Suprapubic skin (tissue), 4 donors: ENCODE results near the gene MTMR2. TPM values are rescaled to one million over a fixed set of nuclear protein-coding genes. Genes with fewer than 3 reads are reported as not detected.

Experiments used
- DNase-seq, 2 donors: peaks; one replicate each; pipeline ENCODE4 v3.0.0-alpha.2; 2019; ENCODE audit warnings: low spot score in 2 of 2
- H3K27ac ChIP-seq: fragments of 200-600 bp; sonication (generic); one replicate; pipeline ENCODE4 v1.5.1; 2019
- H3K27me3 ChIP-seq: fragments of 200-600 bp; sonication (generic); one replicate; pipeline ENCODE4 v1.5.1; 2019
- H3K36me3 ChIP-seq: fragments of 200-600 bp; sonication (generic); one replicate; pipeline ENCODE4 v1.5.1; 2019
- H3K4me1 ChIP-seq: fragments of 200-600 bp; sonication (generic); one replicate; pipeline ENCODE4 v1.5.1; 2019
- H3K4me3 ChIP-seq: fragments of 200-600 bp; sonication (generic); one replicate; pipeline ENCODE4 v1.5.1; 2019; ENCODE audit warnings: mild to moderate bottlenecking
- H3K9me3 ChIP-seq: fragments of 200-600 bp; sonication (generic); one replicate; pipeline ENCODE4 v1.5.1; 2019
- EP300 ChIP-seq: sonication (generic); formaldehyde crosslinking; IDR thresholded peaks from one replicate; pipeline ENCODE4 v1.6.1; 2017; ENCODE audit warnings: antibody characterized with exemption
- POLR2A ChIP-seq, 2 donors: fragments of 450-650 bp; IDR thresholded peaks; one replicate each; pipeline ENCODE4 v1.6.1; 2017; ENCODE audit warnings: antibody characterized with exemption in 2 of 2, mild to moderate bottlenecking in 2 of 2, moderate library complexity in 2 of 2
- POLR2AphosphoS5 ChIP-seq, 3 donors: sonication (generic); formaldehyde crosslinking; IDR thresholded peaks; one replicate each; pipeline ENCODE4 v1.6.1; 2017; ENCODE audit warnings: antibody characterized with exemption in 3 of 3
- WGBS: methylation state at CpG from one replicate; pipeline ENCODE4 v1.1.5; 2018; 5-methylcytosine and 5-hydroxymethylcytosine counted together
- total RNA-seq, 4 donors: library from RNA; depleted of rRNA; stranded (reverse); fragments of >200 nt; gene quantifications; one replicate each; pipeline ENCODE4 v1.1.0, GENCODE V29; 2016
- TF ChIP-seq, protein P1 (sequence below), 2 donors: fragments of 200-600 bp in 1 of 2; fragments of 450-650 bp in 1 of 2; sonication (generic) in 1 of 2; IDR thresholded peaks; one replicate each; pipeline ENCODE4 v1.5.1; 2016 to 2019; ENCODE audit warnings: antibody characterized with exemption in 2 of 2, mild to moderate bottlenecking in 1 of 2, moderate library complexity in 1 of 2

MTMR2 gene
- total RNA-seq, 4 donors from 2014 or later, result 13.4 to 16.4 (median 15.0) TPM

DNA sequence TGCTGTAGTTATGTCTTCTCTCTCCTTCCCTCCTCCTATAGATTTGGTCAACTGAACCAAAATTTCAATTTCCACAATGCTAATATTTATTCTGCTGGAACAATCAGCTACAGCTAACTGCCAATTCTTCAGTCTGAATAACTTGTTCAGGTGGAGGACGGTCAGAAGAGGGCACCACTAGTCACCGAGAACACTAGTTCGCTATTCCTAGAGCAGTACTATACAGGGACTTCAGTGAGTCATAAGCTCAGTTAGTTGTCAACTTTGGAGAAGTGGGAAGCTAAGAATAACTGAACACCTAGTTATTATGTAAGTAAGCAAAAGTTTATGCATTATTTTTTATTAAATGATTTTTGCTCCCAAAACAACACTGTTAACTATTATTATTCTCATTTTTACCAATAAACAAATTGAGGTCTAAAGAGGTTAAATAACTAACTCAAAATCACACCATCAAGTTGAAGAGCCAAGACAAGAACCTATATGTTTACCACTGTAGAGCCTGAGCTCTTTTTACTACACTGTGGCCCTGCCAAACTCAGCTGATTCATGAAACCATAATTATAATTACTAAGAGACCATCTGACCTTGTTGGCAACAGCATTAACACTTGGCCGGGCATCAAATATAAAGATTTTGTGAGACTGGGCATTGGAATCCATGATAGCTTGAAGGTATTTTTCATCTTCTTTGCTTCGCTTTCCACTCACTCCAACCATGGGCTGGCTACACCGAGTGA lies 74.7 kb downstream of the MTMR2 start:
- Histone ChIP-seq H3K27ac (no peak overlapping the region), H3K4me3 (no peak overlapping the region), H3K9me3 (no peaks in the 10 kb centered on the region), H3K36me3 (peaks cover 32% of the 10 kb centered on the region), H3K4me1 (peaks cover 5% of the 10 kb centered on the region), H3K27me3 (no peaks in the 10 kb centered on the region)
- WGBS, result 50% methylated on average over 6 of the region's 6 CpGs
- no peak for DNase-seq
- no peak for TF ChIP-seq EP300
- TF ChIP-seq, protein P1, sequence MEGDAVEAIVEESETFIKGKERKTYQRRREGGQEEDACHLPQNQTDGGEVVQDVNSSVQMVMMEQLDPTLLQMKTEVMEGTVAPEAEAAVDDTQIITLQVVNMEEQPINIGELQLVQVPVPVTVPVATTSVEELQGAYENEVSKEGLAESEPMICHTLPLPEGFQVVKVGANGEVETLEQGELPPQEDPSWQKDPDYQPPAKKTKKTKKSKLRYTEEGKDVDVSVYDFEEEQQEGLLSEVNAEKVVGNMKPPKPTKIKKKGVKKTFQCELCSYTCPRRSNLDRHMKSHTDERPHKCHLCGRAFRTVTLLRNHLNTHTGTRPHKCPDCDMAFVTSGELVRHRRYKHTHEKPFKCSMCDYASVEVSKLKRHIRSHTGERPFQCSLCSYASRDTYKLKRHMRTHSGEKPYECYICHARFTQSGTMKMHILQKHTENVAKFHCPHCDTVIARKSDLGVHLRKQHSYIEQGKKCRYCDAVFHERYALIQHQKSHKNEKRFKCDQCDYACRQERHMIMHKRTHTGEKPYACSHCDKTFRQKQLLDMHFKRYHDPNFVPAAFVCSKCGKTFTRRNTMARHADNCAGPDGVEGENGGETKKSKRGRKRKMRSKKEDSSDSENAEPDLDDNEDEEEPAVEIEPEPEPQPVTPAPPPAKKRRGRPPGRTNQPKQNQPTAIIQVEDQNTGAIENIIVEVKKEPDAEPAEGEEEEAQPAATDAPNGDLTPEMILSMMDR (IDR thresholded peaks at IDR 0.05), result peak in 1 of 2 donors; percentile 26
- no peak for TF ChIP-seq POLR2A (IDR thresholded peaks at IDR 0.05)

DNA sequence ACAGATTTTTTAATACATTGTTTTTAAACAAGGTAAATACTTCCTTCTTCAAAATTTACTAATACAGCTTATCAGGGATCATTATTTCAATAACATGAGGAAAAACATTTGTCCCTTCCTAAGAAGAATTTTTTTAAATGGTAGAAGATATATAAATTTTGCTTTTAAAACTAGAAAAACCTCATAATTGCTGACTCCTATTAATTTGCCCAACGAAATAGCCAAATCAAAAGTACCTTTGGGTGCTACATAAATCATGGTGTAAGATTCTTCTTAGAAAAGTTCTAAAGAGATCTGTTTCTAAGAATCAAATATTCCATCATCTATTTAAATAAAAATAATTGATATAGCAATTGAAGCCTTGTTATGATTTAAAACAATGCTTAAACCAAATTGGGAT lies 78.7 kb downstream of the MTMR2 start:
- no peak overlapping the region for H3K4me3 ChIP-seq
- H3K9me3 ChIP-seq, result no peaks in the 10 kb centered on the region
- no peak overlapping the region for H3K27ac ChIP-seq
- no peaks in the 10 kb centered on the region for H3K27me3 ChIP-seq
- peaks cover 5% of the 10 kb centered on the region for H3K4me1 ChIP-seq
- peaks cover 39% of the 10 kb centered on the region for H3K36me3 ChIP-seq
- no peak for DNase-seq
- TF ChIP-seq EP300, result no peak
- TF ChIP-seq POLR2A (IDR thresholded peaks at IDR 0.05), result no peak
- no peak for TF ChIP-seq POLR2AphosphoS5 (IDR thresholded peaks at IDR 0.05)
- TF ChIP-seq, protein P1 (IDR thresholded peaks at IDR 0.05), result no peak
- 88% methylated on average over 1 of the region's 1 CpG for WGBS

DNA sequence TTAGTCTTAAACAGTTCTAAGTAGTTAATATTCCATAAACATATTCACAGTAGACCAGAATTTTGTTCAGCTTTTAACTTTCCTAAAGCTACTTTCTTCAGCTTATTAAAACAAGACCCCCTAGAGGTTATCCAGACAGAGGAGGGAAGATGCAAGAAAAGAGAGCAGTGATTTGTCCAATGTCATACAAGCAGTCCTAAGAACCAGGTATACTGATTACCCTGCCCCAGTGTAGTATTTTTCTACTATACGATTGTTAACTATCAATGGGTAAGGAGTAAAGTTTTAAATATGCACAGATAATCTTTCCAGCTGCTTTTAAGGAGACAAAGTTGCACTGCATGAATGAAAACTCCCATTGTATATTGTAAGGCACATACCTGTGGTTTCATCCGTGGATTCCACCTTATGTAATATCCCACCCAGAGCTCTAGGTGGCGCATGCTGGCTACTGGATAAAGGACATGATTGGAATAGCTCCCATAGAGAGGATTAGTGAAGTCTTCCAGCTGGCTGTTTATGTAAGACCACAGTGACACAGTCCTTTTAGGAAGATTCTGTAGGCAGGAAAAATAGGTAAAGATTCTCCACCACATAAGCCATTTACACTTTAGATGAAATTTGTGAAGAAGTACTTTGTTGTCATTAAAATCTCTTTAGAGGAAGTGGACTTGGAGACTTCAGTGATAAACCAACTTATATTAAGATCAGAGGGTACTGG lies 88.0 kb downstream of the MTMR2 start:
- TF ChIP-seq POLR2AphosphoS5 (IDR thresholded peaks at IDR 0.05), result no peak
- TF ChIP-seq, protein P1 (IDR thresholded peaks at IDR 0.05), result peak; percentile 79 to 83
- Histone ChIP-seq H3K27ac (no peak overlapping the region), H3K27me3 (no peaks in the 10 kb centered on the region), H3K4me3 (no peak overlapping the region), H3K9me3 (no peaks in the 10 kb centered on the region), H3K4me1 (peaks cover 5% of the 10 kb centered on the region), H3K36me3 (peaks cover 58% of the 10 kb centered on the region)
- peak in 1 of 2 donors; percentile 69 for DNase-seq
- 4% methylated on average over 3 of the region's 3 CpGs for WGBS

DNA sequence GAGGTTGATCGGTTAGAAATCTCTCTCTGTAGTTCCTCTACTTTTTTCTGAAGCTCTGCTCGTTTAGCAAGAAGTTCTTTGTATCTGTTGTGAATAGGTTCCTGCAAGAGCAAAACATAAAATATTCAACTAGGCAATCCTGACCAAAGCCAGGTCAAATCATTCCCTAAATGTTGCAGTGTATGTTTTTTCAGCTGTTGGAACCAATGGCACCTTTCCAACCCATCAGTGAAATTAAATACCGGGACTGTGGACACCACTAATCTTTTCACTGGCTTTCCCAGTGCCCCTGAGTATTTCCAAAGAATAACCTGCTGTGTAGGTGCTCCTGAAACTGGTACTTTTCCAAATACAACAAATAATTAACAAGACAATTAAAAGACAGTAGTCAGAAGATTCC lies 88.6 kb downstream of the MTMR2 start:
- Histone ChIP-seq H3K27ac (no peak overlapping the region), H3K27me3 (no peaks in the 10 kb centered on the region), H3K36me3 (peaks cover 59% of the 10 kb centered on the region), H3K4me1 (peaks cover 5% of the 10 kb centered on the region), H3K9me3 (no peaks in the 10 kb centered on the region), H3K4me3 (no peak overlapping the region)
- 50% methylated on average over 3 of the region's 3 CpGs for WGBS
- no peak for DNase-seq
- no peak for TF ChIP-seq POLR2A (IDR thresholded peaks at IDR 0.05)
- TF ChIP-seq, protein P1 (IDR thresholded peaks at IDR 0.05), result no peak
- no peak for TF ChIP-seq POLR2AphosphoS5 (IDR thresholded peaks at IDR 0.05)
- TF ChIP-seq EP300, result no peak

DNA sequence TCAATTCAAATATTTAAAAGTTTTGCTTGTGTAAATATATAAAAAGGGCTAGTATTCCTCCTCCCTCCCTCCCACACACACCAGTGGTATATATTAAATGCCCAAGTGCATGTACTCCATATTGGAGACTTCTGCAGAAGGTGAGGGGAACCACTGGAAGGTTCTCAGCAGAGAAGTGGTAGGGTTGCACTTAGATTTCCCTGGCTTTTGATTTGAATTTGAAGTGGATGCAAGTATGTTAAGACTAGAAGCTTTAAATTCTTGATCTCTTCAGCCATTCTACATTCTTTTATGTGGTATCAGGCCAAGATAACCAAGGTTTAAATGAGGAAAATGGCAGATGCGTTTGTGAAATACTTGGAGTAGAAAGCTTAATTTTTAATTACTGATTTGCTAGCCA lies 90.5 kb downstream of the MTMR2 start:
- Histone ChIP-seq H3K4me1 (peaks cover 5% of the 10 kb centered on the region), H3K4me3 (no peak overlapping the region), H3K27ac (no peak overlapping the region), H3K9me3 (no peaks in the 10 kb centered on the region), H3K27me3 (no peaks in the 10 kb centered on the region), H3K36me3 (peaks cover 69% of the 10 kb centered on the region)
- TF ChIP-seq POLR2AphosphoS5 (IDR thresholded peaks at IDR 0.05) (no peak), EP300 (no peak)
- DNase-seq, result no peak
- WGBS, result 0% methylated on average over 1 of the region's 1 CpG
